Spleen (tissue), 11 donors: ENCODE data around the gene EYA2. TPM values are rescaled to one million over a fixed set of nuclear protein-coding genes. Genes with fewer than 3 reads are reported as not detected.

Experiments used
- DNase-seq: peaks from one replicate; pipeline ENCODE4 v3.0.0-alpha.2; 2020
- H3K27ac ChIP-seq, 8 donors: fragments of 200-600 bp; sonication (generic) in 7 of 8; 1 replicate in 4 of 8; 2 replicates in 4 of 8; pipeline versions ENCODE4 v1.5.0 to v1.8.0; 2016 to 2021; ENCODE audit warnings: inconsistent platforms in 4 of 8, mild to moderate bottlenecking in 4 of 8, moderate library complexity in 1 of 8
- H3K27me3 ChIP-seq, 7 donors: fragments of 200-600 bp; sonication (generic) in 6 of 7; replicated peaks in 1 of 7; 1 replicate in 4 of 7; 2 replicates in 3 of 7; pipeline versions ENCODE4 v1.5.0 to v1.8.0; 2016 to 2021; ENCODE audit warnings: inconsistent platforms in 3 of 7, mild to moderate bottlenecking in 1 of 7
- H3K36me3 ChIP-seq, 6 donors: fragments of 200-600 bp; sonication (generic) in 5 of 6; 1 replicate in 4 of 6; 2 replicates in 2 of 6; pipeline versions ENCODE4 v1.5.0 to v1.8.0; 2016 to 2021; ENCODE audit warnings: inconsistent platforms in 2 of 6
- H3K4me1 ChIP-seq, 6 donors: fragments of 200-600 bp; sonication (generic) in 5 of 6; 1 replicate in 3 of 6; 2 replicates in 3 of 6; pipeline versions ENCODE4 v1.5.0 to v1.8.0; 2016 to 2021; ENCODE audit warnings: inconsistent platforms in 3 of 6
- H3K4me3 ChIP-seq, 8 donors: fragments of 200-600 bp; sonication (generic) in 7 of 8; 1 replicate in 4 of 8; 2 replicates in 4 of 8; pipeline versions ENCODE4 v1.5.0 to v1.8.0; 2016 to 2021; ENCODE audit warnings: inconsistent platforms in 4 of 8, mild to moderate bottlenecking in 4 of 8, moderate library complexity in 2 of 8
- H3K9me3 ChIP-seq, 8 donors: fragments of 200-600 bp; sonication (generic) in 7 of 8; 1 replicate in 4 of 8; 2 replicates in 4 of 8; pipeline versions ENCODE4 v1.5.0 to v1.8.0; 2016 to 2021; ENCODE audit warnings: inconsistent platforms in 4 of 8
- POLR2A ChIP-seq, 3 donors: fragments of 450-650 bp; IDR thresholded peaks; one replicate each; pipeline ENCODE4 v1.5.1; 2017; ENCODE audit warnings: antibody characterized with exemption in 3 of 3, mild to moderate bottlenecking in 1 of 3
- POLR2AphosphoS5 ChIP-seq, 3 donors: sonication (generic); formaldehyde crosslinking; IDR thresholded peaks; one replicate each; pipeline ENCODE4 v1.5.1; 2017; ENCODE audit warnings: antibody characterized with exemption in 3 of 3
- WGBS, 5 donors: extraction: QIAGEN DNeasy Blood & Tissue Kit in 3 of 5; methylation state at CpG; one replicate each; pipeline versions ENCODE4 v1.1.5 to v1.1.7; 2013 to 2018; 5-methylcytosine and 5-hydroxymethylcytosine counted together
- intact Hi-C: fragments of 100-400 bp; cut with DNase I; formaldehyde crosslinking; loops from one replicate; pipeline ENCODE4 v1.15.0; 2023; ENCODE audit warnings: low total_unique reads
- polyA plus RNA-seq, 3 donors: library from polyadenylated mRNA; stranded (reverse); fragments of 200-250 nt; gene quantifications; one replicate each; pipeline ENCODE4 v1.2.1, GENCODE V29; 2013
- total RNA-seq, 7 donors: library from RNA; depleted of rRNA in 3 of 7; stranded (reverse); fragments of >200 nt in 3 of 7; fragmentation: NEBNext Ultra II Directional in 4 of 7; extraction: Animal tissue kit (Norgen Biotek cat#: 25700) in 4 of 7; gene quantifications; one replicate each; pipeline versions ENCODE4 v1.1.0 to v1.2.1, GENCODE V29; 2016 to 2021
- TF ChIP-seq, protein P1 (sequence below), 11 experiments: fragments of 200-600 bp in 7 of 11; fragments of 450-650 bp in 4 of 11; sonication (generic) in 4 of 11; IDR thresholded peaks in 8 of 11; conservative IDR thresholded peaks in 3 of 11; 1 replicate in 7 of 11; 2 replicates in 4 of 11; pipeline versions ENCODE4 v1.4.0 to v1.8.0; 2016 to 2021; ENCODE audit warnings: antibody characterized with exemption in 11 of 11, inconsistent platforms in 4 of 11, mild to moderate bottlenecking in 1 of 11
- donor health status: healthy with polysubstance abuse.
- donor health status: DM: no; HTN: no; CAD: no; lungs with moderate emphysema.
- donor health status: DM: no; HTN: no; CAD: no.
- donor health status: Bipolar disorder and iron deficiency.
- donor health status: healthy.
- donor health status: DM: no; HTN: no; CAD: no.
- donor health status: DM: yes; HTN: yes; CAD: no.

EYA2 gene
- total and polyA plus RNA-seq, 10 donors = 0.26 to 0.76 (median 0.51) TPM; not detected in 1

DNA sequence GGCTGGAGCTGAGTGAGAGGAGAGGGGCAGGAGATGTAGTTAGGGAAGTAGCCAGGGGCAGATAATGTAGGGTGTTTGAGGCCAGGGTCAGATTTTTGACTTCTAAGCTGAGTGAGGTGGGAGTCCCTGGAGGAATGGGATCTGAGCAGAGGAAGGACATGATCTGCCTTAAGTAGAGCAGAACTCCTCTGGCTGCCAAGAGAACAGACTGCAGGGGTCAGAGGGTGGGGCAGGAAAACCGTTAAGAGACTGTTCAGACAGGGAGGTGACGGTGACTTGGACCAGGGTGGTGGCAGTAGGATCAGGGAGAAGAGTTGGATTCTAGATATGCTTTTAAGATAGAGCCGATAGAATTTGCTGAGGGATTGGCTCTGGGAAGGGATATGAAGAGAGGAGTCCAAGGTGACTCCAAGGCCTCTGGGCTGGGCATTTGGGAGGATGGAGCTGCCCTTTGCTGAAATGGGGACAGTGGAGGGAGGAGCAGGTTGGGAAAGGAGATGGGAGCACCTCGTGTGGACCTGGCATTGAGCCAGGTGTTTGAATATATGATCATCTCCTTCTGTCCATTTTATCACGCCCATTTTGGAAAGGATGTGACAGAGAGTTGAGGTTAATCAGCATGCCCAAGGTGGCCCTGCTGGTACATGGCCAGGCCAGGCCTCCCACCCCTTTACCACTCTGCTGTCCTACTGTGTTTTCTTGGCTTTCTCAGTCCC lies 18.8 kb downstream of the EYA2 start:
- intact Hi-C loops = no loop called here
- Histone ChIP-seq H3K9me3 (peaks cover 0 to 4% (median 0%) of the 10 kb centered on the region in 8 donors), H3K36me3 (no peaks in the 10 kb centered on the region), H3K4me1 (no peaks in the 10 kb centered on the region), H3K4me3 (no peak overlapping the region), H3K27ac (no peak overlapping the region), H3K27me3 (peaks cover 0 to 36% (median 0%) of the 10 kb centered on the region in 7 donors)
- no peak for DNase-seq
- WGBS, 5 donors = 57 to 78% (median 70%) methylated on average over 5 of the region's 5 CpGs
- TF ChIP-seq, protein P1, sequence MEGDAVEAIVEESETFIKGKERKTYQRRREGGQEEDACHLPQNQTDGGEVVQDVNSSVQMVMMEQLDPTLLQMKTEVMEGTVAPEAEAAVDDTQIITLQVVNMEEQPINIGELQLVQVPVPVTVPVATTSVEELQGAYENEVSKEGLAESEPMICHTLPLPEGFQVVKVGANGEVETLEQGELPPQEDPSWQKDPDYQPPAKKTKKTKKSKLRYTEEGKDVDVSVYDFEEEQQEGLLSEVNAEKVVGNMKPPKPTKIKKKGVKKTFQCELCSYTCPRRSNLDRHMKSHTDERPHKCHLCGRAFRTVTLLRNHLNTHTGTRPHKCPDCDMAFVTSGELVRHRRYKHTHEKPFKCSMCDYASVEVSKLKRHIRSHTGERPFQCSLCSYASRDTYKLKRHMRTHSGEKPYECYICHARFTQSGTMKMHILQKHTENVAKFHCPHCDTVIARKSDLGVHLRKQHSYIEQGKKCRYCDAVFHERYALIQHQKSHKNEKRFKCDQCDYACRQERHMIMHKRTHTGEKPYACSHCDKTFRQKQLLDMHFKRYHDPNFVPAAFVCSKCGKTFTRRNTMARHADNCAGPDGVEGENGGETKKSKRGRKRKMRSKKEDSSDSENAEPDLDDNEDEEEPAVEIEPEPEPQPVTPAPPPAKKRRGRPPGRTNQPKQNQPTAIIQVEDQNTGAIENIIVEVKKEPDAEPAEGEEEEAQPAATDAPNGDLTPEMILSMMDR (IDR thresholded peaks at IDR 0.05 in 8 of 11, conservative IDR thresholded peaks at IDR 0.05 in 3 of 11) = no peak
- no peak for TF ChIP-seq POLR2AphosphoS5 (IDR thresholded peaks at IDR 0.05)
- TF ChIP-seq POLR2A (IDR thresholded peaks at IDR 0.05) = no peak

DNA sequence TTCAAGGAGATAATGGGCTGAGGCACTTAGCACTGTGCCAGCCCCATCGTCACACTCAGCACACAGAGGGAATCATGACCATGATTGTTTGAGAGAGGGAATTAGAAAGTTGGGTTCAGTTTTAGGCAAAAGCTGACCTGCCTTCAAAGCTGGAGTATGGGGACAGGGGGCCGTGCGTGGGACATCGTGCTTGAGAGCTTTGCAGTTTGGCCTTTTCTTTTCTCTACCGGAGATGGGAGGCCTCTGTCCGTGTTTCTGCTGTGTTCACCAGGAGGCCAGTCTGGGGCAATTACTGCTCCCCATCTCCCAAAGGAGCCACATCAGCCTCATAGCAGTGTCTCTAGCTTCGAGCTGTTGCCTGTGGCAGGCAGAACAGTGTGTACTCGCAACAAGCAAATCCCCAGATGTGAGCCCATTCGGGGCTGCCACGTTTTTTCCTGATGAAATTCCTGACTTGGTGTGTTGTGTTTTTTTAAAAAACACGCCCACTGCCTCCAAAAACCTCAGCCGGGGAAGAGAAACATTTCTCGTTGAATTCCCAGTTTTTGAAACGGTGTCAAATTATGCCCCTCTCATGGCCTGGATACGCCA lies 20.2 kb downstream of the EYA2 start:
- no peak overlapping the region for H3K27ac ChIP-seq
- intact Hi-C loops = no loop called here
- no peak overlapping the region for H3K4me3 ChIP-seq
- no peaks in the 10 kb centered on the region for H3K36me3 ChIP-seq
- WGBS, 5 donors = 79 to 83% (median 81%) methylated on average over 15 of the region's 15 CpGs
- DNase-seq = no peak
- TF ChIP-seq, protein P1 (IDR thresholded peaks at IDR 0.05 in 8 of 11, conservative IDR thresholded peaks at IDR 0.05 in 3 of 11) = no peak
- H3K9me3 ChIP-seq = peaks cover 0 to 13% (median 0%) of the 10 kb centered on the region in 8 donors
- peaks cover 0 to 27% (median 0%) of the 10 kb centered on the region in 7 donors for H3K27me3 ChIP-seq
- H3K4me1 ChIP-seq = no peaks in the 10 kb centered on the region

DNA sequence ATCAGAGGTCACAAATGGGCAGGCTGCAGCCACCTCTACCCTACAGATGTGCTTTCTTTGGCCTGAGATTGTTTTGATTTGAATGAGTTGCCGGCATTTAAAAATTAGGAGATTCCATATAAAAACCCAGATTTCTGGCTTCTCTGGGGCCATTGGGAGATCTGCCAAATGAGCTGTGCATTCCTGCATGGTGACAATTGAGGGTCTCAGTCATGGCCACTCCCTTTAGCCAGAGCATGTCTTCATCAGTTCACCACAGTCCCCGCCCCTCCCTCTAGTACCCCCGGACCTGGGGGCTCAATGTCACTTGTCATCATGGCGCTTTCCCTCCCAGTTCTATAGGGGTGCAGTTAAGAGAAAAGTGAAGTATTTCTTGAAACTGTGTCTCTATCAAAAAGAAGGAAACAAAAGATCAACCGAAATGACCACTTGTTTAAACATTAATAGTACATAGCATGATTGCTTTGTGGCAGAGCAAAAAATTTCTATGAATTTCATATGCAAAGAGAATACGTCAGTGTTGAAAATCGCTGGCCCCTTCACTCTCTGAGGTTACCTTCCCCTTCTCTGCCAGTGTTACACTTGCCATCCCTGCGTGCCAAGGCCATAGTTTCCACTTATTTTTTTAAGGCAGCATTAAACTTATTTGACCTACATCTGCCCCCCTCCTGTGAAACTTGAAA lies 21.1 kb downstream of the EYA2 start:
- H3K4me3 ChIP-seq = no peak overlapping the region
- H3K9me3 ChIP-seq = peaks cover 0 to 13% (median 0%) of the 10 kb centered on the region in 8 donors
- no peak overlapping the region for H3K27ac ChIP-seq
- peaks cover 0 to 24% (median 0%) of the 10 kb centered on the region in 7 donors for H3K27me3 ChIP-seq
- TF ChIP-seq, protein P1 (IDR thresholded peaks at IDR 0.05 in 8 of 11, conservative IDR thresholded peaks at IDR 0.05 in 3 of 11) = no peak
- TF ChIP-seq POLR2A (IDR thresholded peaks at IDR 0.05) (no peak), POLR2AphosphoS5 (IDR thresholded peaks at IDR 0.05) (no peak)
- no peaks in the 10 kb centered on the region for H3K4me1 ChIP-seq
- H3K36me3 ChIP-seq = no peaks in the 10 kb centered on the region
- 75 to 84% (median 78%) methylated on average over 8 of the region's 8 CpGs for whole genome bisulfite sequencing, 5 donors
- DNase-seq = no peak
- intact Hi-C loops = no loop called here

DNA sequence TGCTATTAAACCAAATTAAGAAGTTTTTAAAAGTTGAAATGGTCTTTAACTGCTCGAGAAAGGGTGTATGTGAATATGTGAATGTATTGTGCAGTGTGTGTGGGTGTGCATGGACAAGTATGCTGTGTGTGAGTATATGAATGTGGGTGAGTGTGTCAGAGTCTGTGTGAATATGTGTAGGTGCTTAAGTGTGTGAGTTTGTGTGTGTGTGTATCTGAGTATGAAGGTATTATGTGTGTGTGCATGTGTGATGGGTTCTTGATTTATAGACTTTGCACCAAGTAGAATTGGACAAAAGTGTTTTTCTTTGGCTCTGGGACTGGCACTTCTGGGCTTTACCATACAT lies 21.6 kb downstream of the EYA2 start:
- Histone ChIP-seq H3K36me3 (no peaks in the 10 kb centered on the region), H3K27ac (no peak overlapping the region), H3K4me3 (no peak overlapping the region), H3K9me3 (peaks cover 0 to 13% (median 0%) of the 10 kb centered on the region in 8 donors), H3K4me1 (no peaks in the 10 kb centered on the region), H3K27me3 (peaks cover 0 to 27% (median 0%) of the 10 kb centered on the region in 7 donors)
- DNase-seq = no peak
- 38 to 47% (median 43%) methylated on average over 1 of the region's 1 CpG for WGBS, 5 donors
- intact Hi-C loops = no loop called here
- TF ChIP-seq, protein P1 (IDR thresholded peaks at IDR 0.05 in 8 of 11, conservative IDR thresholded peaks at IDR 0.05 in 3 of 11) = no peak
